ENCODE results near the gene UBE2D3.
A peak's percentile ranks its signal among the peaks of the same experiment; 100 is the strongest.

The UBE2D3 gene

GRCh38 chr4:102789317-102789717 is 38.0 kb downstream of the UBE2D3 start:
- TF ChIP-seq ZNF274 (IDR thresholded peaks at IDR 0.05; ENCODE audit: low read depth, low read length) = no peak
- no peak overlapping the region for H3K4me3 ChIP-seq (ENCODE audit: low read length)

GRCh38 chr4:102787944-102788343 is 39.4 kb downstream of the UBE2D3 start:
- TF ChIP-seq ZNF274 (IDR thresholded peaks at IDR 0.05; ENCODE audit: low read depth, low read length) = no peak
- no peak overlapping the region for H3K4me3 ChIP-seq (ENCODE audit: low read length)

GRCh38 chr4:102787096-102787881 is 40.1 kb downstream of the UBE2D3 start:
- H3K4me3 ChIP-seq (ENCODE audit: low read length) = no peak overlapping the region
- no peak for TF ChIP-seq ZNF274 (IDR thresholded peaks at IDR 0.05; ENCODE audit: low read depth, low read length)

GRCh38 chr4:102786279-102786678 is 41.1 kb downstream of the UBE2D3 start:
- no peak for TF ChIP-seq ZNF274 (IDR thresholded peaks at IDR 0.05; ENCODE audit: low read depth, low read length)
- H3K4me3 ChIP-seq (ENCODE audit: low read length) = no peak overlapping the region

GRCh38 chr4:102783006-102783405 is 44.3 kb downstream of the UBE2D3 start:
- no peak for TF ChIP-seq ZNF274 (IDR thresholded peaks at IDR 0.05; ENCODE audit: low read depth, low read length)
- H3K4me3 ChIP-seq (ENCODE audit: low read length) = no peak overlapping the region

GRCh38 chr4:102781570-102781969 is 45.8 kb downstream of the UBE2D3 start:
- H3K4me3 ChIP-seq (ENCODE audit: low read length) = no peak overlapping the region
- no peak for TF ChIP-seq ZNF274 (IDR thresholded peaks at IDR 0.05; ENCODE audit: low read depth, low read length)

- TF ChIP-seq ZNF274 (IDR thresholded peaks at IDR 0.05; ENCODE audit: low read depth, low read length) = no peak
- no peak overlapping the region for H3K4me3 ChIP-seq (ENCODE audit: low read length)
These were observed 46.7 kb downstream of the UBE2D3 start for GRCh38 chr4:102780476-102781144.

GRCh38 chr4:102779204-102779603 is 48.1 kb downstream of the UBE2D3 start:
- no peak for TF ChIP-seq ZNF274 (IDR thresholded peaks at IDR 0.05; ENCODE audit: low read depth, low read length)
- H3K4me3 ChIP-seq (ENCODE audit: low read length) = no peak overlapping the region

- TF ChIP-seq ZNF274 (IDR thresholded peaks at IDR 0.05; ENCODE audit: low read depth, low read length) = no peak
- no peak overlapping the region for H3K4me3 ChIP-seq (ENCODE audit: low read length)
These were observed 48.6 kb downstream of the UBE2D3 start for GRCh38 chr4:102778720-102779119.

GRCh38 chr4:102775805-102776204 is 51.5 kb downstream of the UBE2D3 start:
- no peak overlapping the region for H3K4me3 ChIP-seq (ENCODE audit: low read length)
- TF ChIP-seq ZNF274 (IDR thresholded peaks at IDR 0.05; ENCODE audit: low read depth, low read length) = no peak

- TF ChIP-seq ZNF274 (IDR thresholded peaks at IDR 0.05; ENCODE audit: low read depth, low read length) = no peak
These were observed 53.1 kb downstream of the UBE2D3 start for GRCh38 chr4:102774254-102774653.

GRCh38 chr4:102772738-102773340 is 54.5 kb downstream of the UBE2D3 start:
- H3K4me3 ChIP-seq (ENCODE audit: low read length) = no peak overlapping the region
- no peak for TF ChIP-seq ZNF274 (IDR thresholded peaks at IDR 0.05; ENCODE audit: low read depth, low read length)

More at GRCh38 chr4:102774254-102774653, 53.1 kb downstream of the UBE2D3 start:
- no peak overlapping the region for H3K4me3 ChIP-seq (ENCODE audit: low read length)

GRCh38 chr4:102764901-102765300 is 62.5 kb downstream of the UBE2D3 start:
- H3K4me3 ChIP-seq (ENCODE audit: low read length) = no peak overlapping the region
- TF ChIP-seq ZNF274 (IDR thresholded peaks at IDR 0.05; ENCODE audit: low read depth, low read length) = no peak

- no peak for TF ChIP-seq ZNF274 (IDR thresholded peaks at IDR 0.05; ENCODE audit: low read depth, low read length)
- no peak overlapping the region for H3K4me3 ChIP-seq (ENCODE audit: low read length)
These were observed 65.4 kb downstream of the UBE2D3 start for GRCh38 chr4:102761906-102762305.

- TF ChIP-seq ZNF274 (IDR thresholded peaks at IDR 0.05; ENCODE audit: low read depth, low read length) = no peak
- H3K4me3 ChIP-seq (ENCODE audit: low read length) = peak overlapping the region; percentile 71; the same call in 1 of the 2 replicates
These were observed 66.1 kb downstream of the UBE2D3 start for GRCh38 chr4:102761296-102761701.
